ENCODE data around the gene MRPS9.

The MRPS9 gene

GRCh38 chr2:105092797-105093196 is 54.9 kb downstream of the MRPS9 start:
- TF ChIP-seq ZFX (IDR thresholded peaks at IDR 0.05) (no peak), CTCF (conservative IDR thresholded peaks at IDR 0.05) (no peak)

GRCh38 chr2:105099153-105099552 is 61.3 kb downstream of the MRPS9 start:
- TF ChIP-seq ZFX (IDR thresholded peaks at IDR 0.05) (no peak), CTCF (conservative IDR thresholded peaks at IDR 0.05) (no peak)
- H3K27ac ChIP-seq, result no peak overlapping the region

More at GRCh38 chr2:105092797-105093196, 54.9 kb downstream of the MRPS9 start:
- H3K27ac ChIP-seq, result no peak overlapping the region

- TF ChIP-seq CTCF (conservative IDR thresholded peaks at IDR 0.05) (no peak), ZFX (IDR thresholded peaks at IDR 0.05) (no peak)
- no peak overlapping the region for H3K27ac ChIP-seq
These were observed 62.4 kb downstream of the MRPS9 start for GRCh38 chr2:105100046-105100840.

GRCh38 chr2:105102001-105102400 is 64.1 kb downstream of the MRPS9 start:
- TF ChIP-seq ZFX (IDR thresholded peaks at IDR 0.05) (no peak), CTCF (conservative IDR thresholded peaks at IDR 0.05) (no peak)
- no peak overlapping the region for H3K27ac ChIP-seq

GRCh38 chr2:105102963-105103421 is 65.1 kb downstream of the MRPS9 start:
- TF ChIP-seq CTCF (conservative IDR thresholded peaks at IDR 0.05) (no peak), ZFX (IDR thresholded peaks at IDR 0.05) (no peak)
- H3K27ac ChIP-seq, result no peak overlapping the region

- TF ChIP-seq CTCF (conservative IDR thresholded peaks at IDR 0.05) (no peak), ZFX (IDR thresholded peaks at IDR 0.05) (no peak)
- no peak overlapping the region for H3K27ac ChIP-seq
These were observed 65.6 kb downstream of the MRPS9 start for GRCh38 chr2:105103481-105103880.

GRCh38 chr2:105104208-105104731 is 66.4 kb downstream of the MRPS9 start:
- H3K27ac ChIP-seq, result no peak overlapping the region
- TF ChIP-seq CTCF (conservative IDR thresholded peaks at IDR 0.05), result no peak
